HK-2 (cell line): Measurements from ENCODE around the gene HTT.
"Not testable (repeated sequence)": the region's sequence is repeated elsewhere in the genome, so short reads cannot be mapped to it uniquely, and the experiment has no call there.

ENCODE experiments used
- DNase-seq: peaks from one replicate; pipeline ENCODE4 v3.0.0-alpha.2; 2018; ENCODE audit not compliant: unreplicated experiment

Gene HTT

DNA sequence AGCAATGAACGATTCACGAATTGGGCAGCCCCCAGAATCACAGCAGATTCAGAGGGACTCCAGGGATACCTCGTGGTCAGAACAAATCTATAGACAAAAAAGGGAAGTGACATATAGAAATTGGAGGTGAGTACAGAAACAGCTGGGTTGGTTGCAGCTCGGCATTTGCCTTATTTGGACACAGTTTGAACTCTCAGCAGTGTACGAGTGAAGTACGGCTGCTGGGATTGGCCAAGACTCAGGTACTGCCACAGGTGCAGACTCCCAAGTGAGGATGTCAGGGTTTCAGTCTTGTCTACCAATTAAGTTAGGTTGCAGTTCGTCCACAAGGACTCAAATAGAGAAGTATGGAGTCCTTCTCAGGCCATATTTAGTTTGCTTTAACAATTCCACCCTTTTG, 28.3 kb upstream of the HTT start:
- no peak for DNase-seq

DNA sequence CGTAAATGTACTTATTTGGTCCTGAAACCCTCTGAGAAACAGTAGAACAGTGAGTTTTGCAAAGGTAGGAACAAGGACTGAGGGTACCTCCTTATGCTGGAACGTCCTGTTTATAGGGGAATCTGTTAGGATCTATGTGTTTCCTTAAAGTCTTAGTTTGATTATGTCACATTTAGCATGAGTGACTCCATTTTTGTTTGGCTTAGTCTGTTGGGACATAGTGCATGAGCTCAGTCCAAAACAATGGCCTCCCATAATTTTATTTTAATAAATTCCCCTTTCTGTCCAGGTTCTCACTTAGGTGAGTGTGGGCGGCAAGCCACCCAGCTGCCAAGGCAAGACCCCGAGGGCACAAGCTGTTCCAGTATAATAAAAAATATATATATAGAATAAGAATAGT, 27.9 kb upstream of the HTT start:
- no peak for DNase-seq

DNA sequence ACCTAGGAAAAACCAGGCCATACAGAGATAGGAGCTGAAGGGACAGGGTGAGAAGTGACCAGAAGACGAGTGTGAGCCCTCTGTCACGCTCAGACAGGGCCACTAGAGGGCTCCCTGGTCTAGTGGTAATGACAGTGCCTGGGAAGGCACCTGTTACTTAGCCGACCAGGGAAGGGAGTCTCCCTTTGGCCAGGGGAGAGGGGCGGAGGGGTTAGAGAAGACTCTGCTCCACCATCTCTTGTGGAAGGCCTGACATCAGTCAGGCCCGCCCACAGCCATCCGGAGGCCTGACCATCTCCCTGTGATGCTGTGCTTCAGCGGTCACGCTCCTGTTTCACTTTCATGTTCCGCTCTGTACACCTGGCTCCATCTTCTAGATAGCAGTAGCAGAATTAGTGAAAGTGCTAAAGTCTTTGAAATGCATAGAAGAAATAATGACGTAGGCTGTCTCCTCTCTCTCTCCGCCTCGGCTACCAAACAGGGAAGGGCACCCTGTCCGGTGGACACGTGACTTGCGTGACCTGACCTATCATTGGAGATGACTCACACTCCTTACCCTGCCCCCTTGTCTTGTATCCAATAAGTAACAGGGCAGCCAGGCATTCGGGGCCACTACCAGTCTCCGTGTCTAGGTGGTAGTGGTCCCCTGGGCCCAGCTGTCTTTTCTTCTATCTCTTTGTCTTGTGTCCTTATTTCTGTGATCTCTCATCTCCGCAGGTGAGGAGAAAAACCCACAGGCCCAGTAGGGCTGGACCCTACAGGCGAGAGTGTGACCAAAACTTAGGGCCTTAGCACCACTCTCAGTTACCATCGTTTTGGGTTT, 26.8 kb upstream of the HTT start:
- peak; percentile 60 for DNase-seq

DNA sequence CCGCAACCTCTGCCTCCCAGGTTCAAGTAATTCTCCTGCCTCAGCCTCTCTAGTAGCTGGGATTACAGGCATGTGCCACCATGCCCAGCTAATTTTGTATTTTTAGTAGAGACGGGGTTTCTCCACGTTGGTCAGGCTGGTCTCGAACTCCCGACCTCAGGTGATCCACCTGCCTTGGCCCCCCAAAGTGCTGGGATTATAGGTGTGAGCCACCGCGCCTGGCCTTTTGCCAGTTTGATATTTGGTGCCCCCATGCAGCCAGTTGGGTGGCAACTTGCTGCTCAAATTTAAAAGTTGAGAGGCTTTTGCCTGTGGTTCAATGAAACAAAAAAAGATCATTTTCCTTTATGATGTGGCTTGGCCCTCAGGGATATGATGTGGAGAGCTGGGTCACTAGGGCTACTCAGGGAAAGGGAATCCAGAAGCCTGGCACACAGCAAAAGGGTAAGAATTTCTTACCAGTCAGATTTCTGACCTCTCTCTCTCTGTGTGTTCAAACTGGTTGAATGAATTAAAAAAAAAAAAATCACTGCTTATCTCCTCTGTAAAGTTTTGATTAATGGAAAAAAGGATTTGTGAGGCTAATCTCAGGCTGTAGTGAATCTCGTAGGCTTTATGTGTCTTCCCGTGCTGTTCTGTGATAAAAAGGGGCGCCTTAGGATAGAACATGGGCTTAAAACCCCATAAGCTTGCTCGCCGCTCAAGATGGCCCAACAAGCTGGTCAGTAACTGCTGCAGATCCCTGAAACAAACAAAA, 23.2 kb upstream of the HTT start:
- DNase-seq = not testable (repeated sequence)

DNA sequence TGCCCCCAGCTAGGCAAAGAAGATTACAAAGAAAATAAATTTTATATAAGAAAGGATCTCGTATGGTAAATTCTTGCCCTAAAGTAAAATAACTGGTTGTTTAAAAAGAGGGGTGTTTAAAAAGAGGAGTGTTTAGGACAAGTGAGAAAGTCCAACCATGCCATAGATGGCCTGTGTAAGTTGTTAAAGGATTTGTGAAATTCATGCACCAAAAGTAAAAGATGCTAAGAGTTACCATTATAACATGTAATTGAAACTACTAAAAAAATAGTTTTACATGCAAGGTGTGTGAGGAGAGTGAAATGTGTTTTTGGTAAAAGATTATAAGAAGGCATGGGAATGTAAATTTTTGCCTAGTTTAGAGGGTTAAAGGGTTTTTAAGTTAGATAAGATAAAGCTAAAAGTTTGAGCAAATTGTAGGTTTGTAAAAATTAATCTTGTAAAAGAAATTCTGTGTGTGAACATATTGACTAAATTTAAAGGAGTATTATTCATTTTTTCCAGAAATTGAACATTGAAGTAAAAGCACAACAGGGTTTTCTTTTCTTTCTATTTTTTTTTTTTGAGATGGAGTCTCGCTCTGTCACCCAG, 20.2 kb upstream of the HTT start:
- no peak for DNase-seq

DNA sequence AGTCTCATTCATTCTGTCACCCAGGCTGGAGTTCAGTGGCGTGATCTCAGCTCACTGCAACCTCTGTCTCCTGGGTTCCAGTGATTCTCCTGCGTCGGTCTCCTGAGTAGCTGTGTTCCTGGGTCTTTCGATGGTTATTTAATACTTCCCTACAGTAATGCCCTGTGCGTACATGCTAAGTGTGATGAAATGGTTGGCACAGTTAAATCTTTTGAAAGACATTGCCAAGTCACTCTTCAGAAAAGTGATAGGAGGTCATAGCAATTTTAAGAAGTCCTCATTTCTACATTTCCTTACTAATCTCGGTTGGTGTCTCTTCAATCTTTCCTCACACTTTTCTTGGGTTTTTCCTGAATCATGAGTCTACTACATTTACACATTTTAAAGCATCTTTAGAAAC, 14.5 kb upstream of the HTT start:
- no peak for DNase-seq

DNA sequence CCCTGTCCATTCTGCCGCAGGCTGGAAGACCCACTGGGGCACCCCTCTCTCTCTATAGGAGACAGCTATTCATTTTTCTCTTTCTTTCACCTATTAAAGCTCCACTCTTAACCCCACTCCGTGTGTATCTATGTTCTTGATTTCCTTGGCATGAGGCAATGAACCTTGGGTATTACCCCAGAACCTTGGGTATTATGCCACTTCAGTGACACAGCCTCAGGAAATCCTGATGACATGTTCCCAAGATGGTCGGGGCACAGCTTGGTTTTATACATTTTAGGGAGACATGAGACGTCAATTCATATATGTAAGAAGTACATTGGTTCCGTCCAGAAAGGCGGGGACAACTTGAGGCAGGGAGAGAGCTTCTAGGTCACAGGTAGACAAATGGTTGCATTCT, 13.5 kb upstream of the HTT start:
- no peak for DNase-seq

DNA sequence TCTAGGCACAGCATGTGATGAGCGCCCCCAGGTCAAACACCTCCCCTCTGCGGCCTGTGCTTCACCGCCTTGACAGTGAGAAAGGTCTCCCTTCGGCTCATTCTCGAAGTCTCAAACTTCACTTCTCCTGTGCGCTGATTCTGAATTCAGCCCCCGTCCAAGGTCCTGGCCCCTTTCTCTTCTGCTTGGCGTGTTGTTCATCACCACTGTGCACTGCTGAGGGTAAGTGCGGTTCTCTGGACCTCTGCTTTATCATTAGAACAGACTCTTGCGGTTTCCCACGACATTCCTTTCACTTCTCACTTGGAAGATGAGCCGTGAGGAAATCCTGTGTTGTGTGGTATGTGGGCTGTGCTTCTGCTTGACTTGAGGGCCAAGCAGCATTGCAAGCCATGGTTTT, 12.0 kb upstream of the HTT start:
- DNase-seq = peak; percentile 48

DNA sequence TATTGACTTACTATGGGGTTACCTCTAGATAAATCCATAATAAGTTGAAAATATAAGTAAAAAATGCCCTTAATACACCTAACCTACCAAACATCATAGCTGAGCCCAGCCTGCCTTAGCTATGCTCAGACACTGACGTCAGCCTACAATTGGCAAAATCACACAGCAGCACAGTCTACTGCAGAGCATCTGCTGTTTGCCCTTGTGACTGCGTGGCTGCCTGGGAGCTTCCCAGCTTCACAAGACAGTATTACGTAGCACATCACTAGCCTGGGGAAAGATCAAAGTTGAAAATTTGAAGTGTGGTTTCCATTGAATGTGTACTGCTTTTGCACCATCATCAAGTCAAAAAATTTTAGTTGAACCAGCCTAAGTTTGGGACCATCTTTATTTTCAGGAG, 8.9 kb upstream of the HTT start:
- no peak for DNase-seq

DNA sequence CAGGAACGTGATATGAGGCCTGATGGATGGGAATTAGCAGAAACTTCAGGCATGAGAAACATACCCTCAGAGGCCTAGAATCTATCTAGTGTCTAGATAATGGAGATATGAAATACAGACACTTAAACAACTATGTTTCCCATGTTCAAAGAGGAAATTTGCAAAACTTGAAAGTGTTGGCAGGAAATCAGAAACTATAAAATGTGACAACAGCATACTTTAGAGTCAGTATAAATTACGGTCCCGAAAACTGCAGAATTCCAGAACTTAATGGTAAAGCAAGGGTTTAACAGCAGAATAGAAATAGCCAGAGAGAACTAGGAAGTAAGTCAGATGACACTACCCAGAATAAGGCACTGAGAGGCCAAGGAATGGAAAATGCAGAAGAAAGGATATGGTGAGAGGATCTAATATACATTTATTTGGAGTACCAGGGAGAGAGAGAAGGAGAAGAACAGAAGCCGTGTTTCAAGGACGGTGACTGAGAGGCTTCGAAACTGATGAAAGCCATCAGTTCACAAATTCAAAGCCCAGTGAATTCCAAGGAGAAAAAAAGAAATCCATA, 7.6 kb upstream of the HTT start:
- no peak for DNase-seq

DNA sequence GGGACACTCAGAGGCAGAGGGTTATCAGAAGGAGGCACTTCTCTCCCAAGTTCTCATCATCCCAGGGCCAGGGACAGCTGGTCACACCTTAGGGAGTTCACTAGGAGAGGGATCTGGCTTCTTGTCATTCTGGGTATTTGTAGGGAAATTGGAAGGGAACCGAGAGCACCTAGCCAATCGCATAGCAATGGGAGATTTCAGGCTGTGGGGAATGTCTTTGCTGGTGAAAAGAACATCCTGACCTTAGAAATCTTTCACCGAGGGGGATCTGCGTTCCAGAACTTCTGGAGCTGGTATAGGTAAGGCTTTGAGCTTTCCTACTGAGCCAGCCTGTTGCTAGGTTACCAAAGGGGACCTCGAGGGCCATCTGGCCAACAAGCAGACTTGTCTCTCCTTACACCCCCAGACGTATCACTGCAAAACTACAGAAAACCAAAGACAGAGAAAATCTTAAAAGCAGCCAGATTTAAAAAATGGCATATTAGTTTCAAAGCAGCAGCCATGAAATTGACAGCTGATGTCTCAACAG, 6.9 kb upstream of the HTT start:
- no peak for DNase-seq

DNA sequence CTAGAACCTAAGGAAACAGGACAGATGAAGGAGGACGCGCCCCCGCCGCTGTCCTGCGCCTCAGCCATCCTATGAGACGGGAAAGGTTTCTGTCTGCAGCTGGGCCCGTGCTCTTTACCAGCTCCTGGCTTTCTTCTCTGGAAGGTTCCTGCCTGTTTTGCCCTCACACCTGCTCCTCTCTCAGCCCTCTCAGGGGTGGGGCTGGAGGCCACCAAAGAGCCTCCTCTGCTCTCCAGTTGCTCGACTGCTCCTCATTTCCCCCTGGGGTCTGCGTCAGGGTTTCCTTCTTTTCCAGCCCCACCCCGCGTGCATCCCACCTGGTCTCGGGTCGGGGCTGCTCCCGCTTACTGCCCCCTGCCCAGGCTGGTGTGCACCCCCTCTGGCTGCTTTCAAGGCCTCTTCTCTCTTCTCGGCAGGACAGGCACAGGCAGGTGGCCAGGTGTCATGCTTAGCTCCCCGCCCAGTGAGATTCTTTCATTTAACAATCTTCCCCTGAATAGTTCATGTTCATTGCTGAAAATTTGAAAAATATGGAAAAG, 4.8 kb upstream of the HTT start:
- no peak for DNase-seq

DNA sequence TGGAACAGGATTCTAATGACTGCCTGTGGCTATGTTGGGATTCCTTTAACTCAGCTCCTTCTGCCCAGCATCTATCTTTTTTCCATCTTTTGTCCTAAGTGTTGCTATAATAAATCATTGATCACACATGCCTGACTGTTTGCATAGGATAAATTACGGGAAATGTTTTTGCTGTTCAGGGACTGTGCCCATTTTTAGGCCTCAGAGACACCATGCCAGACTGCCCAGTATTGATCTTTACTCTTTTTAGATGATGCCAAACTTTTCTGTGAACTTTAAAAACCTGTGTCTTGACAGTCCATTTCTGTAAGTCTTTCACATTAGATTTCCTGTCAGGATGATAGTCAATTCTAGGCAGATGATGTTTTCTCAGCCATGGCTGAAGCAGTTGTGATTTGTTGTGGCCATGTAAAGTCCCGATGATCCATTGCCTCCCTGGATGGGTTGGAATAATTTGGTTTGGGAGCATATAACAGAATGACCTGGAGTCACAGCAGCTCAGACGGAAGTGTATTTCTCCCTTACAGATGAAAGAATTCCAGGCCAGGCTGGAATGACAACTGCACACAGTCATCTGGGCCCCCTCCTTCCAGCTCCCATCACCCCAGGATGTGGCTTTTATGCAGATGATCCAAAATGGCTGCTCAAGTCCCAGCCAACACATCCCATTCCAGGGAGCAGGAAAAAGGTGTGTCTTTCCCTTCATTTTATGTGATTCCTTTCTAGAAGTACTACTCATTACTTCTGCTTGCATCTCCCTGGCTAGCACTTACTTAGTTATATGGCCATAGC, 3.6 kb upstream of the HTT start:
- peak; percentile 35 for DNase-seq

DNA sequence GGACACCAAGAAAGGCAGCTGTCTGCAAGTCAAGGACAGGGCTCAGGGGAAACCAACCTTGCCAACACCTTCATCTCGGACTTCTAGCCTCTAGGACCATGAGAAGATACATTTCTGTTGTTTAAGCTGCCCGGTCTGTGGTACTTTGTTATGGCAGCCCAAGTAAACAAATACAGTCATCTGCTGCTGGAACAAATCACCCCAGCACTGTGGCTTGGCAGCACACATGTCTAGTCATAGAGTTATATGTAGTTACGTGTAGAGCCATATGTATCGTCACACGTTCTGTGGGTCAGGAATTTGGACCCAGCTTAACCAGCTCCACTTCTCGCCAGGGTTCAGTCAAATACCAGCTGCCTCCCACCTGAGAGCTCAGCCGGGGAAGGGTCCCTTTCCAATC, 2.7 kb upstream of the HTT start:
- DNase-seq = no peak

DNA sequence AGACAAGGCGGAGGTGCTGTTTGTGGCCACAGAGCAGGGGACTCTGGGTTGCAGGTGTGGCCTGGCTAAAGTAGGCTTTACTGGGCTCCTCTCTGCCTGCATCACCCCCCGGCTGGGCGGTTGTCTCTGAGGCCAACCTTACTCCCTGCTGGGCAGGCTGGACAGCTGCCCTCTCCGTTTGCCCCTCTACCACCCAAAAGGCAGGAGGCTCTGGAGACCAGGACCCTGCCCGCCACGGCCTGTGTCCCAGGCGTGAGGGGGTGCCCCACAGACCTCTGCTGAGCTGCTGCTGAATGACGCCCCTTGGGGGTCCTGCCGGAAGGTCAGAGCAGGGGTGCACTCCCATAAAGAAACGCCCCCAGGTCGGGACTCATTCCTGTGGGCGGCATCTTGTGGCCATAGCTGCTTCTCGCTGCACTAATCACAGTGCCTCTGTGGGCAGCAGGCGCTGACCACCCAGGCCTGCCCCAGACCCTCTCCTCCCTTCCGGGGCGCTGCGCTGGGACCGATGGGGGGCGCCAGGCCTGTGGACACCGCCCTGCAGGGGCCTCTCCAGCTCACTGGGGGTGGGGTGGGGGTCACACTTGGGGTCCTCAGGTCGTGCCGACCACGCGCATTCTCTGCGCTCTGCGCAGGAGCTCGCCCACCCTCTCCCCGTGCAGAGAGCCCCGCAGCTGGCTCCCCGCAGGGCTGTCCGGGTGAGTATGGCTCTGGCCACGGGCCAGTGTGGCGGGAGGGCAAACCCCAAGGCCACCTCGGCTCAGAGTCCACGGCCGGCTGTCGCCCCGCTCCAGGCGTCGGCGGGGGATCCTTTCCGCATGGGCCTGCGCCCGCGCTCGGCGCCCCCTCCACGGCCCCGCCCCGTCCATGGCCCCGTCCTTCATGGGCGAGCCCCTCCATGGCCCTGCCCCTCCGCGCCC, 1.1 kb upstream of the HTT start:
- no peak for DNase-seq

DNA sequence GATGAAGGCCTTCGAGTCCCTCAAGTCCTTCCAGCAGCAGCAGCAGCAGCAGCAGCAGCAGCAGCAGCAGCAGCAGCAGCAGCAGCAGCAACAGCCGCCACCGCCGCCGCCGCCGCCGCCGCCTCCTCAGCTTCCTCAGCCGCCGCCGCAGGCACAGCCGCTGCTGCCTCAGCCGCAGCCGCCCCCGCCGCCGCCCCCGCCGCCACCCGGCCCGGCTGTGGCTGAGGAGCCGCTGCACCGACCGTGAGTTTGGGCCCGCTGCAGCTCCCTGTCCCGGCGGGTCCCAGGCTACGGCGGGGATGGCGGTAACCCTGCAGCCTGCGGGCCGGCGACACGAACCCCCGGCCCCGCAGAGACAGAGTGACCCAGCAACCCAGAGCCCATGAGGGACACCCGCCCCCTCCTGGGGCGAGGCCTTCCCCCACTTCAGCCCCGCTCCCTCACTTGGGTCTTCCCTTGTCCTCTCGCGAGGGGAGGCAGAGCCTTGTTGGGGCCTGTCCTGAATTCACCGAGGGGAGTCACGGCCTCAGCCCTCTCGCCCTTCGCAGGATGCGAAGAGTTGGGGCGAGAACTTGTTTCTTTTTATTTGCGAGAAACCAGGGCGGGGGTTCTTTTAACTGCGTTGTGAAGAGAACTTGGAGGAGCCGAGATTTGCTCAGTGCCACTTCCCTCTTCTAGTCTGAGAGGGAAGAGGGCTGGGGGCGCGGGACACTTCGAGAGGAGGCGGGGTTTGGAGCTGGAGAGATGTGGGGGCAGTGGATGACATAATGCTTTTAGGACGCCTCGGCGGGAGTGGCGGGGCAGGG, 568 bp downstream of the HTT start:
- peak; percentile 83 for DNase-seq

DNA sequence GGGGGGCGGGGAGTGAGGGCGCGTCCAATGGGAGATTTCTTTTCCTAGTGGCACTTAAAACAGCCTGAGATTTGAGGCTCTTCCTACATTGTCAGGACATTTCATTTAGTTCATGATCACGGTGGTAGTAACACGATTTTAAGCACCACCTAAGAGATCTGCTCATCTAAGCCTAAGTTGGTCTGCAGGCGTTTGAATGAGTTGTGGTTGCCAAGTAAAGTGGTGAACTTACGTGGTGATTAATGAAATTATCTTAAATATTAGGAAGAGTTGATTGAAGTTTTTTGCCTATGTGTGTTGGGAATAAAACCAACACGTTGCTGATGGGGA, 1.1 kb downstream of the HTT start:
- DNase-seq = no peak

DNA sequence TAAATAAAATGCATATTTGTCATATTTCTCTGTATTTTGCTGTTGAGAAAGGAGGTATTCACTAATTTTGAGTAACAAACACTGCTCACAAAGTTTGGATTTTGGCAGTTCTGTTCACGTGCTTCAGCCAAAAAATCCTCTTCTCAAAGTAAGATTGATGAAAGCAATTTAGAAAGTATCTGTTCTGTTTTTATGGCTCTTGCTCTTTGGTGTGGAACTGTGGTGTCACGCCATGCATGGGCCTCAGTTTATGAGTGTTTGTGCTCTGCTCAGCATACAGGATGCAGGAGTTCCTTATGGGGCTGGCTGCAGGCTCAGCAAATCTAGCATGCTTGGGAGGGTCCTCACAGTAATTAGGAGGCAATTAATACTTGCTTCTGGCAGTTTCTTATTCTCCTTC, 3.3 kb downstream of the HTT start:
- no peak for DNase-seq

DNA sequence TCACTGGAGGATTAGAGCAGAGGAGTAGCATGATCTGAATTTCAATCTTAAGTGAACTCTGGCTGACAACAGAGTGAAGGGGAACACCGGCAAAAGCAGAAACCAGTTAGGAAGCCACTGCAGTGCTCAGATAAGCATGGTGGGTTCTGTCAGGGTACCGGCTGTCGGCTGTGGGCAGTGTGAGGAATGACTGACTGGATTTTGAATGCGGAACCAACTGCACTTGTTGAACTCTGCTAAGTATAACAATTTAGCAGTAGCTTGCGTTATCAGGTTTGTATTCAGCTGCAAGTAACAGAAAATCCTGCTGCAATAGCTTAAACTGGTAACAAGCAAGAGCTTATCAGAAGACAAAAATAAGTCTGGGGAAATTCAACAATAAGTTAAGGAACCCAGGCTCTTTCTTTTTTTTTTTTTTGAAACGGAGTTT, 5.2 kb downstream of the HTT start:
- DNase-seq = no peak
